ENCODE measurements around the gene RS1.

RS1 gene

GRCh38 chrX:18639280-18639679 is 32.6 kb downstream of the RS1 start:
- H3K79me2 ChIP-seq (ENCODE audit: insufficient read depth, low read length) = no peaks in the 10 kb centered on the region
- H3K27ac ChIP-seq (ENCODE audit: low read depth, low read length) = no peak overlapping the region
- no peak overlapping the region for H2AFZ ChIP-seq (ENCODE audit: low read depth, low read length, severe bottlenecking)
- no peaks in the 10 kb centered on the region for H4K20me1 ChIP-seq (ENCODE audit: low read depth, low read length)
- no peaks in the 10 kb centered on the region for H3K9me2 ChIP-seq (replicated peaks; ENCODE audit: insufficient read depth, low read length)
- H3K4me3 ChIP-seq (ENCODE audit: insufficient read depth, low read length, poor library complexity, severe bottlenecking) = no peak overlapping the region
- TF ChIP-seq CTCF (IDR thresholded peaks at IDR 0.05; ENCODE audit: insufficient read depth, low read length, poor library complexity, severe bottlenecking) = no peak
- no peak for TF ChIP-seq EZH2phosphoT487 (conservative IDR thresholded peaks at IDR 0.05; ENCODE audit: low read length)
- no peaks in the 10 kb centered on the region for H3F3A ChIP-seq (ENCODE audit: insufficient read depth)
- no peak overlapping the region for H3K4me2 ChIP-seq (ENCODE audit: low read depth, low read length, poor library complexity, severe bottlenecking)
- no peaks in the 10 kb centered on the region for H3K9me3 ChIP-seq (ENCODE audit: insufficient read depth, low read length)
- no peaks in the 10 kb centered on the region for H3K36me3 ChIP-seq (ENCODE audit: low read length)
- H3K27me3 ChIP-seq (ENCODE audit: low read length) = no peaks in the 10 kb centered on the region
- H3K9ac ChIP-seq (ENCODE audit: low read length) = no peak overlapping the region

- Histone ChIP-seq H3K36me3 (ENCODE audit: low read length) (no peaks in the 10 kb centered on the region), H3K4me2 (ENCODE audit: low read depth, low read length, poor library complexity, severe bottlenecking) (no peak overlapping the region), H4K20me1 (ENCODE audit: low read depth, low read length) (no peaks in the 10 kb centered on the region), H3K4me3 (ENCODE audit: insufficient read depth, low read length, poor library complexity, severe bottlenecking) (no peak overlapping the region), H3K9me3 (ENCODE audit: insufficient read depth, low read length) (no peaks in the 10 kb centered on the region), H3K9ac (ENCODE audit: low read length) (no peak overlapping the region), H3K27me3 (ENCODE audit: low read length) (no peaks in the 10 kb centered on the region), H3K79me2 (ENCODE audit: insufficient read depth, low read length) (no peaks in the 10 kb centered on the region), H3K9me2 (replicated peaks; ENCODE audit: insufficient read depth, low read length) (no peaks in the 10 kb centered on the region), H2AFZ (ENCODE audit: low read depth, low read length, severe bottlenecking) (no peak overlapping the region), H3F3A (ENCODE audit: insufficient read depth) (no peaks in the 10 kb centered on the region), H3K27ac (ENCODE audit: low read depth, low read length) (no peak overlapping the region)
- TF ChIP-seq EZH2phosphoT487 (conservative IDR thresholded peaks at IDR 0.05; ENCODE audit: low read length) = no peak
- no peak for TF ChIP-seq CTCF (IDR thresholded peaks at IDR 0.05; ENCODE audit: insufficient read depth, low read length, poor library complexity, severe bottlenecking)
These were observed 33.5 kb downstream of the RS1 start for GRCh38 chrX:18638398-18638797.

- H3K27ac ChIP-seq (ENCODE audit: low read depth, low read length) = no peak overlapping the region
- H3K4me2 ChIP-seq (ENCODE audit: low read depth, low read length, poor library complexity, severe bottlenecking) = no peak overlapping the region
- no peaks in the 10 kb centered on the region for H3K9me2 ChIP-seq (replicated peaks; ENCODE audit: insufficient read depth, low read length)
- H3K9ac ChIP-seq (ENCODE audit: low read length) = no peak overlapping the region
- H3K79me2 ChIP-seq (ENCODE audit: insufficient read depth, low read length) = no peaks in the 10 kb centered on the region
- H3F3A ChIP-seq (ENCODE audit: insufficient read depth) = no peaks in the 10 kb centered on the region
- H2AFZ ChIP-seq (ENCODE audit: low read depth, low read length, severe bottlenecking) = no peak overlapping the region
- no peaks in the 10 kb centered on the region for H3K36me3 ChIP-seq (ENCODE audit: low read length)
- no peak overlapping the region for H3K4me3 ChIP-seq (ENCODE audit: insufficient read depth, low read length, poor library complexity, severe bottlenecking)
- H3K27me3 ChIP-seq (ENCODE audit: low read length) = no peaks in the 10 kb centered on the region
- no peaks in the 10 kb centered on the region for H3K9me3 ChIP-seq (ENCODE audit: insufficient read depth, low read length)
- no peak for TF ChIP-seq CTCF (IDR thresholded peaks at IDR 0.05; ENCODE audit: insufficient read depth, low read length, poor library complexity, severe bottlenecking)
- TF ChIP-seq EZH2phosphoT487 (conservative IDR thresholded peaks at IDR 0.05; ENCODE audit: low read length) = no peak
- H4K20me1 ChIP-seq (ENCODE audit: low read depth, low read length) = no peaks in the 10 kb centered on the region
These were observed 41.0 kb downstream of the RS1 start for GRCh38 chrX:18630934-18631333.

All from SU-DHL-6 (cell line).